HepG2 (cell line): ENCODE data around the gene RALBP1. TPM values are rescaled to one million over a fixed set of nuclear protein-coding genes. Genes with fewer than 3 reads are reported as not detected.

Source experiments
- ATAC-seq: fragments of 200-7000 bp; cut with Tn5 transposase; 3 replicates; pipeline ENCODE4 v1.9.1; 2020; ENCODE audit warnings: mild to moderate bottlenecking, moderate library complexity
- BruUV-seq: library from RNA; stranded (reverse); fragments of 400-500 nt; replicated peaks from 2 replicates; lab custom pipeline; 2021; lab: Mats Ljungman, UMichigan
- CTCF ChIA-PET: fragments of 300-600 bp; formaldehyde crosslinking; extraction: SDS; loops from one replicate; lab custom pipeline; 2021; ENCODE audit warnings: low total read pairs, inconsistent platforms, low intra/inter-chr PET ratio; lab: Yijun Ruan, JAX
- POLR2A ChIA-PET: fragments of 350-600 bp; sonication (Branson Sonifier 250); formaldehyde crosslinking; loops from one replicate; lab custom pipeline; 2020; ENCODE audit warnings: antibody characterized with exemption, inconsistent platforms; lab: Yijun Ruan, JAX
- DNase-seq: peaks from one replicate; pipeline ENCODE4 v3.0.0-alpha.2; 2015; ENCODE audit warnings: low spot score
- FAIRE-seq: peaks from 3 replicates; lab custom pipeline; 2011; peaks lifted over from hg19 to GRCh38; lab: Jason Lieb, UNC
- H2AFZ ChIP-seq: one replicate; pipeline ENCODE4 v1.6.1; 2011; ENCODE audit warnings: low read length, inconsistent platforms
- H3K27ac ChIP-seq: fragments of 300-600 bp; 3 replicates; pipeline ENCODE4 v1.8.0; 2011; ENCODE audit warnings: mixed run types, mild to moderate bottlenecking, mixed read lengths, low read length, inconsistent platforms; ENCODE audit not compliant: insufficient read depth; ENCODE audit errors: extremely low read length
- H3K27me3 ChIP-seq, 2 experiments: fragments of 200-600 bp in 1 of 2; 2 replicates in 1 of 2; 3 replicates in 1 of 2; pipeline versions ENCODE4 v1.6.0 to v1.8.0; 2011; ENCODE audit warnings: low read length in 2 of 2, mild to moderate bottlenecking in 2 of 2, moderate library complexity in 2 of 2, inconsistent platforms in 1 of 2; ENCODE audit not compliant: insufficient read depth in 2 of 2, control insufficient read depth in 1 of 2
- H3K36me3 ChIP-seq, 2 experiments: fragments of 200-600 bp in 1 of 2; replicated peaks in 1 of 2; 2 replicates in 1 of 2; 3 replicates in 1 of 2; pipeline versions ENCODE4 v1.5.1 to v1.8.0; 2011; ENCODE audit warnings: low read length in 2 of 2, inconsistent platforms in 1 of 2; ENCODE audit not compliant: insufficient read depth in 2 of 2, control insufficient read depth in 1 of 2
- H3K4me1 ChIP-seq: 2 replicates; pipeline ENCODE4 v1.5.1; 2012; ENCODE audit warnings: low read length, inconsistent platforms; ENCODE audit not compliant: insufficient read depth
- H3K4me2 ChIP-seq: 2 replicates; pipeline ENCODE4 v1.6.0; 2011; ENCODE audit warnings: low read depth, low read length, inconsistent platforms
- H3K4me3 ChIP-seq, 3 experiments: fragments of 200-600 bp in 1 of 3; sonication (generic), shearing (Covaris generic) in 1 of 3; replicated peaks in 1 of 3; 2 replicates each; pipeline ENCODE4 v1.5.1; 2011 to 2016; ENCODE audit warnings: low read length in 3 of 3, inconsistent platforms in 2 of 3, low read depth in 2 of 3, mild to moderate bottlenecking in 2 of 3, control low read depth in 1 of 3, mixed read lengths in 1 of 3; ENCODE audit not compliant: insufficient read depth in 1 of 3
- H3K79me2 ChIP-seq: one replicate; pipeline ENCODE4 v1.6.1; 2011; ENCODE audit warnings: low read length, inconsistent platforms; ENCODE audit not compliant: insufficient read depth
- H3K9ac ChIP-seq: 2 replicates; pipeline ENCODE4 v1.6.0; 2011; ENCODE audit warnings: mild to moderate bottlenecking, low read depth, low read length, inconsistent platforms; ENCODE audit not compliant: insufficient read depth
- H3K9me3 ChIP-seq: 2 replicates; pipeline ENCODE4 v1.5.1; 2012; ENCODE audit warnings: mild to moderate bottlenecking, low read length
- H4K20me1 ChIP-seq: 2 replicates; pipeline ENCODE4 v1.6.0; 2011; ENCODE audit warnings: inconsistent platforms, mild to moderate bottlenecking, low read length, moderate library complexity; ENCODE audit not compliant: insufficient read depth
- ATAD3A ChIP-seq: sonication (generic); formaldehyde crosslinking; IDR thresholded peaks from 2 replicates; pipeline ENCODE4 v1.4.0; 2020; ENCODE audit warnings: missing genetic modification reagents
- ESRRA ChIP-seq: sonication (generic); formaldehyde crosslinking; IDR thresholded peaks from 2 replicates; pipeline ENCODE4 v1.5.1; 2020; ENCODE audit warnings: mild to moderate bottlenecking, low read depth, missing genetic modification reagents
- FOXP1 ChIP-seq, 2 experiments: fragments of 450-650 bp in 1 of 2; IDR thresholded peaks; 2 replicates each; pipeline ENCODE4 v1.6.1; 2017 to 2018; ENCODE audit warnings: antibody characterized with exemption in 1 of 2
- HMG20A ChIP-seq: IDR thresholded peaks from 2 replicates; pipeline ENCODE4 v1.6.1; 2016; ENCODE audit warnings: borderline replicate concordance
- HOXD1 ChIP-seq: sonication (generic); formaldehyde crosslinking; IDR thresholded peaks from 2 replicates; pipeline ENCODE4 v1.5.0; 2020; ENCODE audit warnings: missing genetic modification reagents
- JUNB ChIP-seq: sonication (generic); formaldehyde crosslinking; IDR thresholded peaks from 2 replicates; pipeline ENCODE4 v1.8.0; 2022; ENCODE audit warnings: missing genetic modification reagents, mild to moderate bottlenecking, borderline replicate concordance
- MED1 ChIP-seq: sonication (generic); formaldehyde crosslinking; IDR thresholded peaks from 2 replicates; pipeline ENCODE4 v1.4.0; 2020; ENCODE audit warnings: missing genetic modification reagents
- MED8 ChIP-seq: sonication (generic); formaldehyde crosslinking; IDR thresholded peaks from 2 replicates; pipeline ENCODE4 v1.8.1; 2023; ENCODE audit warnings: mild to moderate bottlenecking, missing genetic modification reagents; ENCODE audit not compliant: insufficient replicate concordance
- STAT5B ChIP-seq: sonication (generic); formaldehyde crosslinking; IDR thresholded peaks from 2 replicates; pipeline ENCODE4 v1.4.0; 2020; ENCODE audit warnings: missing genetic modification reagents
- YEATS2 ChIP-seq: sonication (generic); formaldehyde crosslinking; IDR thresholded peaks from 2 replicates; pipeline ENCODE4 v1.4.0; 2020; ENCODE audit warnings: missing genetic modification reagents, borderline replicate concordance
- ZNF124 ChIP-seq: sonication (generic); formaldehyde crosslinking; IDR thresholded peaks from 2 replicates; pipeline ENCODE4 v1.4.0; 2020; ENCODE audit warnings: missing genetic modification reagents
- ZNF367 ChIP-seq: sonication (generic); formaldehyde crosslinking; IDR thresholded peaks from 2 replicates; pipeline ENCODE4 v1.4.0; 2020; ENCODE audit warnings: missing genetic modification reagents, borderline replicate concordance
- ZNF563 ChIP-seq: sonication (generic); formaldehyde crosslinking; IDR thresholded peaks from 2 replicates; pipeline ENCODE4 v1.8.0; 2022; ENCODE audit warnings: mild to moderate bottlenecking, moderate library complexity, missing genetic modification reagents
- ZNF572 ChIP-seq: sonication (generic); formaldehyde crosslinking; IDR thresholded peaks from 2 replicates; pipeline ENCODE4 v1.5.1; 2020; ENCODE audit warnings: mild to moderate bottlenecking, missing genetic modification reagents
- ZNF605 ChIP-seq: sonication (generic); formaldehyde crosslinking; IDR thresholded peaks from 2 replicates; pipeline ENCODE4 v1.8.0; 2022; ENCODE audit warnings: mild to moderate bottlenecking, missing genetic modification reagents
- ZNF7 ChIP-seq: IDR thresholded peaks from 2 replicates; pipeline ENCODE4 v1.6.1; 2016; ENCODE audit warnings: missing biosample characterization, missing genetic modification reagents
- ZSCAN30 ChIP-seq: sonication (generic); formaldehyde crosslinking; IDR thresholded peaks from 2 replicates; pipeline ENCODE4 v1.5.0; 2020; ENCODE audit warnings: mild to moderate bottlenecking, missing genetic modification reagents
- WGBS: methylation state at CpG from one replicate; pipeline ENCODE4 v1.1.6; 2017; ENCODE audit warnings: low lambda C conversion rate; 5-methylcytosine and 5-hydroxymethylcytosine counted together
- in situ Hi-C: cut with HindIII; loops from 2 replicates; pipeline ENCODE4 v1.10.0; 2017; ENCODE audit warnings: low pct_unique_long_range_greater_than_20kb; ENCODE audit not compliant: extremely low pct_ligation_motif_present
- intact Hi-C: fragments of 100-400 bp; cut with micrococcal nuclease; formaldehyde crosslinking; loops from one replicate; pipeline ENCODE4 v1.10.0; 2022; ENCODE audit not compliant: unreplicated experiment
- polyA plus RNA-seq, 8 experiments: library from polyadenylated mRNA; depleted of rRNA in 3 of 8; stranded (reverse) in 7 of 8; unstranded in 1 of 8; fragments of >200 nt; fragmentation: Illumina TruSeq in 4 of 8; extraction: Trizol in 4 of 8; gene quantifications; 2 replicates each; pipeline versions ENCODE4 v1.2.1 to v1.2.3, GENCODE V29; 2011 to 2016; ENCODE audit warnings: low read depth in 4 of 8, missing spikeins in 1 of 8, mixed read lengths in 1 of 8; ENCODE audit not compliant: insufficient read depth in 1 of 8
- total RNA-seq, 5 experiments: library from RNA; depleted of rRNA; stranded (reverse); fragments of >200 nt; fragmentation: Illumina TruSeq; extraction: Trizol; gene quantifications; 2 replicates each; pipeline ENCODE4 v1.2.3, GENCODE V29; 2016; ENCODE audit warnings: low read depth in 1 of 5
- TF ChIP-seq, protein P1 (sequence below): sonication (generic); formaldehyde crosslinking; conservative IDR thresholded peaks from 2 replicates; pipeline ENCODE4 v1.5.0; 2020; ENCODE audit warnings: missing genetic modification reagents
- TF ChIP-seq, protein P2 (sequence below): sonication (generic); formaldehyde crosslinking; IDR thresholded peaks from 2 replicates; pipeline ENCODE4 v1.4.0; 2020; ENCODE audit warnings: missing genetic modification reagents

The RALBP1 gene
- total and polyA plus RNA-seq, 2 of the 13 experiments (the other 11 are each of a cell fraction or from before 2014, with no cell fraction given) = 24.5 to 33.1 TPM

DNA sequence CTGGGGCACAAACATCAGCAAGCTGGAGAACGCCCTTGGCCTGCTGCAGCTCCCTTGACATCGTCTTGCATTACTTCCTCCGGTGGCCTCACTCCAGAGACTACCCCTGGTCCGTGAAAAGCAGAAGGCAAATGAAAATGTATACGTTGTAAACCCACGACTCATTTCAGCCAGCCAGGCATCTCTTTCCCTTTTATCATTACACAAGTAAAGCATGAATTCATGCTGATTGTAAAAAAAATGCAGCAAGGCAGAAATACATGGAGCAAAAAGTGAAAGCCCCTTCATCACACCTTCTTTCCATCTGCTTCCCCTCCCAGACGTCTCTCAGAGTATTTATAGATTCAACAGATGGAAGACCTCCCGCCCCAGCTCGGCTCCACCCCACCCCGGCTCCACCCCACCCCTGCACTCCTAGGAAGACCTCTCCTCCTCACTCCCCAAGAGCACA lies 41.6 kb upstream of the RALBP1 start:
- Histone ChIP-seq H3K79me2 (no peaks in the 10 kb centered on the region), H3K9ac (no peak overlapping the region), H3K9me3 (no peaks in the 10 kb centered on the region), H4K20me1 (no peaks in the 10 kb centered on the region), H3K4me2 (peak overlapping the region; percentile 39), H2AFZ (no peak overlapping the region), H3K36me3 (no peaks in the 10 kb centered on the region), H3K4me3 (peak overlapping the region in 1 of 3 experiments; percentile 9; a peak in 2 of 6 replicates), H3K4me1 (peaks cover 6% of the 10 kb centered on the region; the same call in 1 of the 2 replicates), H3K27ac (no peak overlapping the region), H3K27me3 (no peaks in the 10 kb centered on the region; a peak in 1 of 5 replicates)
- TF ChIP-seq, protein P1, sequence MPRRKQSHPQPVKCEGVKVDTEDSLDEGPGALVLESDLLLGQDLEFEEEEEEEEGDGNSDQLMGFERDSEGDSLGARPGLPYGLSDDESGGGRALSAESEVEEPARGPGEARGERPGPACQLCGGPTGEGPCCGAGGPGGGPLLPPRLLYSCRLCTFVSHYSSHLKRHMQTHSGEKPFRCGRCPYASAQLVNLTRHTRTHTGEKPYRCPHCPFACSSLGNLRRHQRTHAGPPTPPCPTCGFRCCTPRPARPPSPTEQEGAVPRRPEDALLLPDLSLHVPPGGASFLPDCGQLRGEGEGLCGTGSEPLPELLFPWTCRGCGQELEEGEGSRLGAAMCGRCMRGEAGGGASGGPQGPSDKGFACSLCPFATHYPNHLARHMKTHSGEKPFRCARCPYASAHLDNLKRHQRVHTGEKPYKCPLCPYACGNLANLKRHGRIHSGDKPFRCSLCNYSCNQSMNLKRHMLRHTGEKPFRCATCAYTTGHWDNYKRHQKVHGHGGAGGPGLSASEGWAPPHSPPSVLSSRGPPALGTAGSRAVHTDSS = no peak
- TF ChIP-seq, protein P2, sequence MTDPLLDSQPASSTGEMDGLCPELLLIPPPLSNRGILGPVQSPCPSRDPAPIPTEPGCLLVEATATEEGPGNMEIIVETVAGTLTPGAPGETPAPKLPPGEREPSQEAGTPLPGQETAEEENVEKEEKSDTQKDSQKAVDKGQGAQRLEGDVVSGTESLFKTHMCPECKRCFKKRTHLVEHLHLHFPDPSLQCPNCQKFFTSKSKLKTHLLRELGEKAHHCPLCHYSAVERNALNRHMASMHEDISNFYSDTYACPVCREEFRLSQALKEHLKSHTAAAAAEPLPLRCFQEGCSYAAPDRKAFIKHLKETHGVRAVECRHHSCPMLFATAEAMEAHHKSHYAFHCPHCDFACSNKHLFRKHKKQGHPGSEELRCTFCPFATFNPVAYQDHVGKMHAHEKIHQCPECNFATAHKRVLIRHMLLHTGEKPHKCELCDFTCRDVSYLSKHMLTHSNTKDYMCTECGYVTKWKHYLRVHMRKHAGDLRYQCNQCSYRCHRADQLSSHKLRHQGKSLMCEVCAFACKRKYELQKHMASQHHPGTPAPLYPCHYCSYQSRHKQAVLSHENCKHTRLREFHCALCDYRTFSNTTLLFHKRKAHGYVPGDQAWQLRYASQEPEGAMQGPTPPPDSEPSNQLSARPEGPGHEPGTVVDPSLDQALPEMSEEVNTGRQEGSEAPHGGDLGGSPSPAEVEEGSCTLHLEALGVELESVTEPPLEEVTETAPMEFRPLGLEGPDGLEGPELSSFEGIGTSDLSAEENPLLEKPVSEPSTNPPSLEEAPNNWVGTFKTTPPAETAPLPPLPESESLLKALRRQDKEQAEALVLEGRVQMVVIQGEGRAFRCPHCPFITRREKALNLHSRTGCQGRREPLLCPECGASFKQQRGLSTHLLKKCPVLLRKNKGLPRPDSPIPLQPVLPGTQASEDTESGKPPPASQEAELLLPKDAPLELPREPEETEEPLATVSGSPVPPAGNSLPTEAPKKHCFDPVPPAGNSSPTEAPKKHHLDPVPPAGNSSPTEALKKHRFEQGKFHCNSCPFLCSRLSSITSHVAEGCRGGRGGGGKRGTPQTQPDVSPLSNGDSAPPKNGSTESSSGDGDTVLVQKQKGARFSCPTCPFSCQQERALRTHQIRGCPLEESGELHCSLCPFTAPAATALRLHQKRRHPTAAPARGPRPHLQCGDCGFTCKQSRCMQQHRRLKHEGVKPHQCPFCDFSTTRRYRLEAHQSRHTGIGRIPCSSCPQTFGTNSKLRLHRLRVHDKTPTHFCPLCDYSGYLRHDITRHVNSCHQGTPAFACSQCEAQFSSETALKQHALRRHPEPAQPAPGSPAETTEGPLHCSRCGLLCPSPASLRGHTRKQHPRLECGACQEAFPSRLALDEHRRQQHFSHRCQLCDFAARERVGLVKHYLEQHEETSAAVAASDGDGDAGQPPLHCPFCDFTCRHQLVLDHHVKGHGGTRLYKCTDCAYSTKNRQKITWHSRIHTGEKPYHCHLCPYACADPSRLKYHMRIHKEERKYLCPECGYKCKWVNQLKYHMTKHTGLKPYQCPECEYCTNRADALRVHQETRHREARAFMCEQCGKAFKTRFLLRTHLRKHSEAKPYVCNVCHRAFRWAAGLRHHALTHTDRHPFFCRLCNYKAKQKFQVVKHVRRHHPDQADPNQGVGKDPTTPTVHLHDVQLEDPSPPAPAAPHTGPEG (CRISPR knock-in tag) = no peak
- TF ChIP-seq ZNF605 (CRISPR knock-in tag) = no peak
- TF ChIP-seq ZNF124 (CRISPR knock-in tag) = no peak
- no peak for TF ChIP-seq ZNF572 (CRISPR knock-in tag)
- no peak for TF ChIP-seq ZSCAN30 (CRISPR knock-in tag)
- no peak for TF ChIP-seq YEATS2 (CRISPR knock-in tag)
- TF ChIP-seq MED1 (CRISPR knock-in tag) = no peak
- no peak for TF ChIP-seq ATAD3A
- no peak for TF ChIP-seq HMG20A (CRISPR knock-in tag)
- TF ChIP-seq STAT5B (CRISPR knock-in tag) = no peak
- TF ChIP-seq ZNF7 (CRISPR knock-in tag) = no peak
- no peak for TF ChIP-seq HOXD1 (CRISPR knock-in tag)
- TF ChIP-seq ZNF563 = no peak
- TF ChIP-seq ZNF367 (CRISPR knock-in tag) = no peak
- TF ChIP-seq FOXP1 (IDR thresholded peaks at IDR 0.05) = no peak
- TF ChIP-seq FOXP1 (CRISPR knock-in tag; IDR thresholded peaks at IDR 0.05) = no peak
- no peak for TF ChIP-seq ESRRA
- TF ChIP-seq MED8 (CRISPR knock-in tag) = no peak
- TF ChIP-seq JUNB (CRISPR knock-in tag) = no peak
- 44% methylated on average over 10 of the region's 10 CpGs for WGBS
- CTCF ChIA-PET = no interaction called here
- POLR2A ChIA-PET = no interaction called here
- intact Hi-C loops (no loop called here), in situ Hi-C loops (no loop called here)
- no TSS peak for BruUV-seq
- ATAC-seq = peak; percentile 31; the same call in 2 of the 3 replicates
- no peak for FAIRE-seq
- DNase-seq = no peak
